Measurements from ENCODE around the gene CHAT.
"Not testable (repeated sequence)": the region's sequence is repeated elsewhere in the genome, so short reads cannot be mapped to it uniquely, and the experiment has no call there.

Gene CHAT

GRCh38 chr10:49668684-49669083 is 54.8 kb downstream of the CHAT start:
- no peak overlapping the region for H2AFZ ChIP-seq (ENCODE audit: low read depth, low read length)

GRCh38 chr10:49678827-49679479 is 65.1 kb downstream of the CHAT start:
- H3K36me3 ChIP-seq (replicated peaks; ENCODE audit: low read depth, low read length), result no peaks in the 10 kb centered on the region
- H3K4me1 ChIP-seq (ENCODE audit: low read length), result no peaks in the 10 kb centered on the region
- H3K9me3 ChIP-seq (ENCODE audit: insufficient read depth, low read length), result no peaks in the 10 kb centered on the region
- no peak overlapping the region for H3K4me2 ChIP-seq (ENCODE audit: low read length)
- no peaks in the 10 kb centered on the region for H4K20me1 ChIP-seq (ENCODE audit: insufficient read depth, low read length)
- no peak overlapping the region for H3K9ac ChIP-seq (ENCODE audit: low read length)
- no peaks in the 10 kb centered on the region for H3K79me2 ChIP-seq (ENCODE audit: low read length)
- H3K4me3 ChIP-seq (ENCODE audit: low read length), result no peak overlapping the region
- TF ChIP-seq CTCF (IDR thresholded peaks at IDR 0.05; ENCODE audit: low read depth, low read length), result no peak
- TF ChIP-seq EZH2phosphoT487 (IDR thresholded peaks at IDR 0.05; ENCODE audit: low read depth), result no peak
- no peak overlapping the region for H2AFZ ChIP-seq (ENCODE audit: low read depth, low read length)
- no peak overlapping the region for H3K27ac ChIP-seq (ENCODE audit: low read length)
- H3K27me3 ChIP-seq (ENCODE audit: low read depth, low read length), result peaks cover 4% of the 10 kb centered on the region; the same call in 1 of the 2 replicates

More at GRCh38 chr10:49668684-49669083, 54.8 kb downstream of the CHAT start:
- no peak overlapping the region for H3K4me3 ChIP-seq (ENCODE audit: low read length)
- no peaks in the 10 kb centered on the region; the same call in 1 of the 2 replicates for H3K27me3 ChIP-seq (ENCODE audit: low read depth, low read length)
- no peaks in the 10 kb centered on the region for H3K79me2 ChIP-seq (ENCODE audit: low read length)
- H3K4me1 ChIP-seq (ENCODE audit: low read length), result no peaks in the 10 kb centered on the region
- H4K20me1 ChIP-seq (ENCODE audit: insufficient read depth, low read length), result no peaks in the 10 kb centered on the region
- H3K27ac ChIP-seq (ENCODE audit: low read length), result no peak overlapping the region
- H3K4me2 ChIP-seq (ENCODE audit: low read length), result no peak overlapping the region
- H3K9me3 ChIP-seq (ENCODE audit: insufficient read depth, low read length), result no peaks in the 10 kb centered on the region
- no peak overlapping the region for H3K9ac ChIP-seq (ENCODE audit: low read length)
- no peaks in the 10 kb centered on the region for H3K36me3 ChIP-seq (replicated peaks; ENCODE audit: low read depth, low read length)
- TF ChIP-seq CTCF (IDR thresholded peaks at IDR 0.05; ENCODE audit: low read depth, low read length), result no peak
- no peak for TF ChIP-seq EZH2phosphoT487 (IDR thresholded peaks at IDR 0.05; ENCODE audit: low read depth)

GRCh38 chr10:49679480-49679893 is 65.7 kb downstream of the CHAT start, which contains the start of gene C10orf53:
Gene C10orf53, plus strand, starts transcription at chr10:49679651. Its CDS starts 47 bp downstream, at chr10:49679698.
- H4K20me1 ChIP-seq (ENCODE audit: insufficient read depth, low read length), result no peaks in the 10 kb centered on the region
- H3K9me3 ChIP-seq (ENCODE audit: insufficient read depth, low read length), result no peaks in the 10 kb centered on the region
- H3K4me1 ChIP-seq (ENCODE audit: low read length), result no peaks in the 10 kb centered on the region
- H3K36me3 ChIP-seq (replicated peaks; ENCODE audit: low read depth, low read length), result no peaks in the 10 kb centered on the region
- peaks cover 4% of the 10 kb centered on the region; the same call in 1 of the 2 replicates for H3K27me3 ChIP-seq (ENCODE audit: low read depth, low read length)
- no peak within 1 kb of the TSS for H3K4me2 ChIP-seq (ENCODE audit: low read length)
- H3K27ac ChIP-seq (ENCODE audit: low read length), result no peak within 1 kb of the TSS
- no peak within 1 kb of the TSS for H3K9ac ChIP-seq (ENCODE audit: low read length)
- H2AFZ ChIP-seq (ENCODE audit: low read depth, low read length), result no peak within 1 kb of the TSS
- H3K4me3 ChIP-seq (ENCODE audit: low read length), result no peak within 1 kb of the TSS
- no peaks in the 10 kb centered on the region for H3K79me2 ChIP-seq (ENCODE audit: low read length)
- TF ChIP-seq EZH2phosphoT487 (IDR thresholded peaks at IDR 0.05; ENCODE audit: low read depth) (no peak), CTCF (IDR thresholded peaks at IDR 0.05; ENCODE audit: low read depth, low read length) (no peak)

- not testable (repeated sequence) for H3K36me3 ChIP-seq (replicated peaks; ENCODE audit: low read depth, low read length); H4K20me1 ChIP-seq (ENCODE audit: insufficient read depth, low read length); H3K27me3 ChIP-seq (ENCODE audit: low read depth, low read length); H3K4me1 ChIP-seq (ENCODE audit: low read length); H2AFZ ChIP-seq (ENCODE audit: low read depth, low read length); H3K9ac ChIP-seq (ENCODE audit: low read length); H3K4me3 ChIP-seq (ENCODE audit: low read length); H3K27ac ChIP-seq (ENCODE audit: low read length); H3K9me3 ChIP-seq (ENCODE audit: insufficient read depth, low read length); H3K4me2 ChIP-seq (ENCODE audit: low read length); H3K79me2 ChIP-seq (ENCODE audit: low read length)
Measured at GRCh38 chr10:49682449-49682848, 68.6 kb downstream of the CHAT start.
